K562 (cell line): Measurements from ENCODE around the gene HSD11B1. TPM values are rescaled to one million over a fixed set of nuclear protein-coding genes. Genes with fewer than 3 reads are reported as not detected.

Experiments
- DEAF1 ChIP-seq: fragments of 450-650 bp; formaldehyde crosslinking; IDR thresholded peaks from 2 replicates; pipeline ENCODE4 v1.4.0; 2020; ENCODE audit warnings: mild to moderate bottlenecking, moderate library complexity
- E2F6 ChIP-seq, 2 experiments: IDR thresholded peaks; 2 replicates each; pipeline ENCODE4 v1.6.1; 2011; ENCODE audit warnings: borderline replicate concordance in 1 of 2, control low read depth in 1 of 2, low read depth in 1 of 2, low read length in 1 of 2, mild to moderate bottlenecking in 1 of 2, mixed read lengths in 1 of 2, moderate library complexity in 1 of 2; ENCODE audit not compliant: insufficient read depth in 1 of 2, insufficient read length in 1 of 2, poor library complexity in 1 of 2, severe bottlenecking in 1 of 2; ENCODE audit errors: extremely low read depth in 1 of 2
- ERF ChIP-seq: fragments of 450-650 bp; formaldehyde crosslinking; IDR thresholded peaks from 2 replicates; pipeline ENCODE4 v1.4.0; 2020; ENCODE audit warnings: mild to moderate bottlenecking, mixed read lengths
- FOXA1 ChIP-seq: fragments of 450-650 bp; IDR thresholded peaks from 2 replicates; pipeline ENCODE4 v1.6.1; 2016; ENCODE audit warnings: mild to moderate bottlenecking, borderline replicate concordance
- LCOR ChIP-seq: sonication (generic); formaldehyde crosslinking; IDR thresholded peaks from 2 replicates; pipeline ENCODE4 v1.8.0; 2022; ENCODE audit warnings: mild to moderate bottlenecking, missing genetic modification reagents
- MLLT1 ChIP-seq, 2 experiments: fragments of 450-650 bp; IDR thresholded peaks; 2 replicates each; pipeline ENCODE4 v1.6.1; 2016
- NBN ChIP-seq: fragments of 450-650 bp; IDR thresholded peaks from 2 replicates; pipeline ENCODE4 v1.6.1; 2016; ENCODE audit warnings: low read depth, mild to moderate bottlenecking
- NCOA1 ChIP-seq: fragments of 450-650 bp; IDR thresholded peaks from 2 replicates; pipeline ENCODE4 v1.6.1; 2016; ENCODE audit warnings: low read depth
- POLR2B ChIP-seq: fragments of 450-650 bp; IDR thresholded peaks from 2 replicates; pipeline ENCODE4 v1.6.1; 2018; ENCODE audit warnings: low read depth; ENCODE audit not compliant: partially characterized antibody
- SMAD2 ChIP-seq: fragments of 150-350 bp; IDR thresholded peaks from 2 replicates; pipeline ENCODE4 v1.6.1; 2014; ENCODE audit warnings: low read depth, mild to moderate bottlenecking, low read length
- TCFL5 ChIP-seq: fragments of 250-450 bp; sonication (Bioruptor Pico); conservative IDR thresholded peaks from 2 replicates; pipeline ENCODE4 v1.6.1; 2021; ENCODE audit warnings: mild to moderate bottlenecking, moderate library complexity, matching md5 sums
- TFAP4 ChIP-seq: sonication (generic); formaldehyde crosslinking; IDR thresholded peaks from 2 replicates; pipeline ENCODE4 v1.8.0; 2022; ENCODE audit warnings: missing genetic modification reagents, mild to moderate bottlenecking, moderate library complexity, borderline replicate concordance
- TSC22D4 ChIP-seq: fragments of 450-650 bp; IDR thresholded peaks from 2 replicates; pipeline ENCODE4 v1.6.1; 2016; ENCODE audit warnings: missing genetic modification characterization, missing biosample characterization, control low read depth
- TSHZ1 ChIP-seq: fragments of 250-450 bp; sonication (Bioruptor Pico); IDR thresholded peaks from 2 replicates; pipeline ENCODE4 v1.4.0; 2020; ENCODE audit warnings: mild to moderate bottlenecking, moderate library complexity
- VEZF1 ChIP-seq: fragments of 200-800 bp; sonication (Bioruptor generic); IDR thresholded peaks from 2 replicates; pipeline ENCODE4 v1.6.1; 2017; ENCODE audit warnings: missing genetic modification characterization, missing compliant biosample characterization
- ZNF431 ChIP-seq: sonication (generic); formaldehyde crosslinking; IDR thresholded peaks from 2 replicates; pipeline ENCODE4 v1.8.0; 2022; ENCODE audit warnings: mild to moderate bottlenecking, missing genetic modification reagents
- ZNF830 ChIP-seq: fragments of 250-450 bp; sonication (Bioruptor Pico); IDR thresholded peaks from 2 replicates; pipeline ENCODE4 v1.5.0; 2021; ENCODE audit warnings: mild to moderate bottlenecking
- polyA plus RNA-seq, 8 experiments: library from polyadenylated mRNA; depleted of rRNA in 4 of 8; stranded (reverse) in 5 of 8; unstranded in 3 of 8; fragments of >200 nt; fragmentation: Nextera tagmentation in 2 of 8; fragmentation: Illumina TruSeq in 1 of 8; extraction: Ambion mirVana in 2 of 8; extraction: Trizol in 1 of 8; gene quantifications; 2 replicates each; pipeline versions ENCODE4 v1.2.1 to v1.2.3, GENCODE V29; 2011 to 2014; ENCODE audit warnings: inconsistent platforms in 1 of 8, missing spikeins in 1 of 8
- total RNA-seq, 7 experiments: library from RNA; depleted of rRNA in 6 of 7; stranded (reverse); fragments of >200 nt in 6 of 7; fragmentation: Illumina TruSeq in 2 of 7; extraction: Trizol in 2 of 7; gene quantifications; 2 replicates each; pipeline versions ENCODE4 v1.2.1 to v1.2.3, GENCODE V29; 2011 to 2021; ENCODE audit warnings: low replicate concordance in 1 of 7

HSD11B1 gene
- total and polyA plus RNA-seq, 9 of the 15 experiments (the other 6 are each of a cell fraction or from before 2014, with no cell fraction given), result 0.04 to 0.16 TPM; not detected in 7

GRCh38 chr1:209674957-209675564, 29.6 kb upstream of the HSD11B1 start, which contains the start of gene G0S2 (continued):
- peak; percentile 88 for TF ChIP-seq ZNF431 (CRISPR knock-in tag)
- TF ChIP-seq TSHZ1 (CRISPR knock-in tag), result no peak; the same call in 1 of the 2 replicates
- TF ChIP-seq FOXA1, result no peak
- TF ChIP-seq POLR2B, result peak; percentile 81
- TF ChIP-seq TCFL5 (CRISPR knock-in tag), result no peak
- peak; percentile 38 to 88 for TF ChIP-seq E2F6 (IDR thresholded peaks at IDR 0.05; ENCODE audit: borderline replicate concordance in 1 of 2, extremely low read depth in 1 of 2, insufficient read depth in 1 of 2, insufficient read length in 1 of 2, low read depth in 1 of 2, low read length in 1 of 2, poor library complexity in 1 of 2, severe bottlenecking in 1 of 2)
- TF ChIP-seq DEAF1 (CRISPR knock-in tag), result 0 out of 2 replicates have a peak, but pooled peaks have one; percentile 10
- no peak for TF ChIP-seq NCOA1
- TF ChIP-seq TFAP4, result peak; percentile 89
- TF ChIP-seq LCOR (CRISPR knock-in tag), result peak; percentile 87
- TF ChIP-seq NBN, result no peak; the same call in 1 of the 2 replicates
- TF ChIP-seq ERF, result 0 out of 2 replicates have a peak, but pooled peaks have one; percentile 20
- TF ChIP-seq TSC22D4 (tag), result no peak
- TF ChIP-seq MLLT1 (IDR thresholded peaks at IDR 0.05), result no peak
- no peak; the same call in 1 of the 2 replicates for TF ChIP-seq ZNF830 (CRISPR knock-in tag)
- TF ChIP-seq VEZF1 (CRISPR knock-in tag), result peak; percentile 98
- no peak for TF ChIP-seq SMAD2
